Endothelial cell of umbilical vein (primary cell): ENCODE measurements around the gene CNOT11. TPM values are rescaled to one million over a fixed set of nuclear protein-coding genes. Genes with fewer than 3 reads are reported as not detected.

ENCODE experiments used
- BruUV-seq: library from RNA; stranded (reverse); fragments of 400-500 nt; replicated peaks from 2 replicates; lab custom pipeline; 2021; lab: Mats Ljungman, UMichigan
- CTCF ChIA-PET: fragments of 300-600, 350-600 bp; sonication (Branson Sonifier 250); formaldehyde crosslinking; loops from one replicate; lab custom pipeline; 2021; ENCODE audit warnings: antibody characterized with exemption, inconsistent platforms; lab: Charles Lee
- POLR2A ChIA-PET: fragments of 300-600, 350-600 bp; sonication (Branson Sonifier 250); formaldehyde crosslinking; loops from one replicate; lab custom pipeline; 2021; ENCODE audit warnings: antibody characterized with exemption, inconsistent platforms; lab: Charles Lee
- DNase-seq: peaks from one replicate; pipeline ENCODE4 v3.0.0-alpha.2; 2011; ENCODE audit warnings: low read depth, low spot score
- FAIRE-seq: peaks from 2 replicates; lab custom pipeline; 2011; peaks lifted over from hg19 to GRCh38; lab: Jason Lieb, UNC
- H2AFZ ChIP-seq: 2 replicates; pipeline ENCODE4 v1.6.0; 2012; ENCODE audit warnings: low read depth, low read length, control low read depth, inconsistent platforms
- H3K27ac ChIP-seq: 2 replicates; pipeline ENCODE4 v1.5.1; 2011; ENCODE audit warnings: low read depth, mild to moderate bottlenecking, control low read depth, low read length, moderate library complexity; ENCODE audit not compliant: insufficient read depth
- H3K27me3 ChIP-seq, 2 experiments: 2 replicates each; pipeline versions ENCODE4 v1.6.0 to v1.6.1; 2011; ENCODE audit warnings: low read length in 2 of 2, mixed read lengths in 1 of 2; ENCODE audit not compliant: control insufficient read depth in 2 of 2, insufficient read depth in 2 of 2
- H3K36me3 ChIP-seq, 2 experiments: 2 replicates in 1 of 2; 3 replicates in 1 of 2; pipeline ENCODE4 v1.5.1; 2011; ENCODE audit warnings: low read length in 2 of 2, mild to moderate bottlenecking in 1 of 2, moderate library complexity in 1 of 2; ENCODE audit not compliant: control insufficient read depth in 2 of 2, insufficient read depth in 2 of 2; ENCODE audit errors: extremely low read depth in 1 of 2
- H3K4me1 ChIP-seq: 3 replicates; pipeline ENCODE4 v1.5.1; 2011; ENCODE audit warnings: mild to moderate bottlenecking, low read length; ENCODE audit not compliant: control insufficient read depth, insufficient read depth; ENCODE audit errors: extremely low read depth
- H3K4me2 ChIP-seq: 2 replicates; pipeline ENCODE4 v1.6.1; 2011; ENCODE audit warnings: low read length, control low read depth, mixed read lengths; ENCODE audit not compliant: insufficient read depth
- H3K4me3 ChIP-seq, 3 experiments: fragments of 200-600 bp in 1 of 3; sonication (generic), shearing (Covaris generic) in 1 of 3; replicated peaks in 1 of 3; 2 replicates each; pipeline ENCODE4 v1.5.1; 2011 to 2016; ENCODE audit warnings: control low read depth in 3 of 3, low read length in 3 of 3, mild to moderate bottlenecking in 2 of 3, inconsistent platforms in 1 of 3, low read depth in 1 of 3, moderate library complexity in 1 of 3; ENCODE audit not compliant: insufficient read depth in 1 of 3
- H3K79me2 ChIP-seq: 2 replicates; pipeline ENCODE4 v1.6.0; 2012; ENCODE audit warnings: low read length, inconsistent platforms; ENCODE audit not compliant: control insufficient read depth, insufficient read depth
- H3K9ac ChIP-seq: replicated peaks from 2 replicates; pipeline ENCODE3; 2011; ENCODE audit warnings: low read length, control low read depth; ENCODE audit not compliant: insufficient read depth; ENCODE audit errors: extremely low read depth
- H3K9me1 ChIP-seq: replicated peaks from 3 replicates; pipeline ENCODE4 v1.6.0; 2011; ENCODE audit warnings: mild to moderate bottlenecking, low read length; ENCODE audit not compliant: control insufficient read depth, insufficient read depth; ENCODE audit errors: extremely low read depth
- H3K9me3 ChIP-seq: replicated peaks from 2 replicates; pipeline ENCODE4 v1.5.1; 2012; ENCODE audit warnings: low read length, inconsistent platforms; ENCODE audit not compliant: control insufficient read depth, insufficient read depth
- H4K20me1 ChIP-seq: replicated peaks from 2 replicates; pipeline ENCODE3; 2011; ENCODE audit warnings: mild to moderate bottlenecking, low read length; ENCODE audit not compliant: control insufficient read depth, insufficient read depth; ENCODE audit errors: extremely low read depth
- CTCF ChIP-seq, 2 donors: IDR thresholded peaks; 1 replicate in 1 of 2; 2 replicates in 1 of 2; pipeline ENCODE4 v1.5.1; 2011; ENCODE audit warnings: low read length in 2 of 2, mild to moderate bottlenecking in 2 of 2, moderate library complexity in 2 of 2, control low read depth in 1 of 2, inconsistent platforms in 1 of 2, low read depth in 1 of 2; ENCODE audit not compliant: insufficient read depth in 1 of 2; ENCODE audit errors: extremely low read depth in 1 of 2
- EZH2 ChIP-seq: IDR thresholded peaks from 2 replicates; pipeline ENCODE4 v1.6.1; 2012; ENCODE audit warnings: borderline replicate concordance, low read depth, mild to moderate bottlenecking, moderate library complexity, low read length, inconsistent platforms; ENCODE audit not compliant: severe bottlenecking
- FOS ChIP-seq: IDR thresholded peaks from 2 replicates; pipeline ENCODE4 v1.6.1; 2011; ENCODE audit warnings: mild to moderate bottlenecking, low read length, moderate library complexity, borderline replicate concordance; ENCODE audit not compliant: insufficient read depth
- GATA2 ChIP-seq: IDR thresholded peaks from 2 replicates; pipeline ENCODE4 v1.7.0; 2011; ENCODE audit warnings: low read depth, mild to moderate bottlenecking, moderate library complexity, mixed read lengths, low read length; ENCODE audit not compliant: insufficient read length, insufficient read depth
- JUN ChIP-seq: IDR thresholded peaks from 2 replicates; pipeline ENCODE4 v1.6.1; 2011; ENCODE audit warnings: borderline replicate concordance, low read depth; ENCODE audit not compliant: insufficient read length, insufficient read depth
- MAX ChIP-seq: IDR thresholded peaks from 2 replicates; pipeline ENCODE4 v1.6.1; 2011; ENCODE audit not compliant: insufficient read depth, insufficient read length
- MYC ChIP-seq: IDR thresholded peaks from one replicate; pipeline ENCODE4 v1.6.1; 2011; ENCODE audit warnings: mild to moderate bottlenecking, low read depth, low read length
- POLR2A ChIP-seq: IDR thresholded peaks from 2 replicates; pipeline ENCODE4 v1.6.1; 2012; ENCODE audit warnings: low read depth, mild to moderate bottlenecking, control low read depth, low read length
- POLR2AphosphoS5 ChIP-seq: IDR thresholded peaks from 2 replicates; pipeline ENCODE4 v1.6.1; 2012; ENCODE audit warnings: low read depth, mild to moderate bottlenecking, control low read depth, low read length, moderate library complexity; ENCODE audit not compliant: insufficient read depth
- dilution Hi-C: fragments of 300-500 bp; cut with MboI; formaldehyde crosslinking; loops from one replicate; pipeline ENCODE4 v1.15.0; 2019; ENCODE audit warnings: low sequenced_read_pairs; ENCODE audit not compliant: extremely low pct_ligation_motif_present
- intact Hi-C: fragments of 100-400 bp; cut with micrococcal nuclease; formaldehyde crosslinking; loops from one replicate; pipeline ENCODE4 v1.10.0; 2022
- polyA plus RNA-seq, 4 experiments: library from polyadenylated mRNA; depleted of rRNA in 3 of 4; stranded (reverse) in 3 of 4; unstranded in 1 of 4; fragments of >200 nt; gene quantifications; 2 replicates each; pipeline versions ENCODE4 v1.2.1 to v1.2.3, GENCODE V29; 2011 to 2012; ENCODE audit warnings: missing spikeins in 1 of 4
- total RNA-seq: library from RNA; stranded (reverse); gene quantifications from 2 replicates; pipeline ENCODE4 v1.2.3, GENCODE V29; 2021

The CNOT11 gene
- total and polyA plus RNA-seq, 2 donors (not counting 3 experiments of a cell fraction or from before 2014, with no cell fraction given) = 40.5 to 44.3 TPM

GRCh38 chr2:101310090-101310833 is 57.6 kb downstream of the CNOT11 start:
- H3K9ac ChIP-seq = no peak overlapping the region
- peaks cover 3% of the 10 kb centered on the region for H4K20me1 ChIP-seq
- H3K4me3 ChIP-seq = no peak overlapping the region
- peaks cover 19% of the 10 kb centered on the region for H3K4me1 ChIP-seq
- POLR2A ChIA-PET = no interaction called here
- DNase-seq (no peak), FAIRE-seq (no peak)
- H3K27me3 ChIP-seq = no peaks in the 10 kb centered on the region
- no peaks in the 10 kb centered on the region for H3K9me1 ChIP-seq
- H2AFZ ChIP-seq = no peak overlapping the region
- H3K9me3 ChIP-seq = no peaks in the 10 kb centered on the region
- H3K79me2 ChIP-seq = peaks cover 34% of the 10 kb centered on the region
- intact Hi-C loops (no loop called here), dilution Hi-C loops (no loop called here)
- TF ChIP-seq FOS (no peak), CTCF (IDR thresholded peaks at IDR 0.05; ENCODE audit: extremely low read depth in 1 of 2, insufficient read depth in 1 of 2, low read depth in 1 of 2, low read length in 2 of 2) (no peak), GATA2 (no peak), POLR2AphosphoS5 (no peak), EZH2 (no peak), MYC (no peak), JUN (no peak), POLR2A (no peak), MAX (no peak)
- H3K27ac ChIP-seq = no peak overlapping the region
- BruUV-seq = no TSS peak
- no peaks in the 10 kb centered on the region for H3K36me3 ChIP-seq
- no peak overlapping the region for H3K4me2 ChIP-seq
- CTCF ChIA-PET = no interaction called here
